Smooth muscle cell (in vitro differentiated cells): ENCODE results near the gene NAV1. TPM values are rescaled to one million over a fixed set of nuclear protein-coding genes. Genes with fewer than 3 reads are reported as not detected.
A peak's percentile ranks its signal among the peaks of the same experiment; 100 is the strongest.
"Not testable (repeated sequence)": the region's sequence is repeated elsewhere in the genome, so short reads cannot be mapped to it uniquely, and the experiment has no call there.

ENCODE experiments used
- DNase-seq: peaks from one replicate; lab custom pipeline; 2025; ENCODE audit not compliant: unreplicated experiment; lab: John Stamatoyannopoulos, UW
- H2AFZ ChIP-seq: fragments of 200-600 bp; sonication (generic); 2 replicates; pipeline ENCODE4 v1.6.0; 2016; ENCODE audit warnings: antibody characterized with exemption, low read depth, mild to moderate bottlenecking
- H3F3A ChIP-seq: fragments of 200-600 bp; sonication (generic); 2 replicates; pipeline ENCODE4 v1.6.0; 2017; ENCODE audit warnings: antibody characterized with exemption, low read depth
- H3K27ac ChIP-seq: fragments of 200-600 bp; sonication (generic); 2 replicates; pipeline ENCODE4 v1.5.1; 2016; ENCODE audit warnings: low read depth, mild to moderate bottlenecking
- H3K27me3 ChIP-seq: fragments of 200-600 bp; sonication (generic); 2 replicates; pipeline ENCODE4 v1.6.1; 2016; ENCODE audit warnings: low read depth, mild to moderate bottlenecking
- H3K36me3 ChIP-seq: fragments of 200-600 bp; sonication (generic); 2 replicates; pipeline ENCODE4 v1.5.1; 2016; ENCODE audit warnings: low read depth
- H3K4me1 ChIP-seq: fragments of 200-600 bp; sonication (generic); 2 replicates; pipeline ENCODE4 v1.5.1; 2016; ENCODE audit warnings: low read depth
- H3K4me2 ChIP-seq: fragments of 200-600 bp; sonication (generic); 2 replicates; pipeline ENCODE4 v1.6.0; 2016; ENCODE audit warnings: mild to moderate bottlenecking
- H3K4me3 ChIP-seq: fragments of 200-600 bp; sonication (generic); 2 replicates; pipeline ENCODE4 v1.5.1; 2016; ENCODE audit warnings: mild to moderate bottlenecking
- H3K79me2 ChIP-seq: fragments of 200-600 bp; sonication (generic); 2 replicates; pipeline ENCODE4 v1.6.0; 2016; ENCODE audit warnings: low read depth, mild to moderate bottlenecking
- H3K9ac ChIP-seq: fragments of 200-600 bp; sonication (generic); 2 replicates; pipeline ENCODE4 v1.6.0; 2016; ENCODE audit warnings: low read depth
- H3K9me3 ChIP-seq: fragments of 200-600 bp; sonication (generic); replicated peaks from 2 replicates; pipeline ENCODE4 v1.5.1; 2016; ENCODE audit warnings: low read depth
- H4K20me1 ChIP-seq: fragments of 200-600 bp; sonication (generic); 2 replicates; pipeline ENCODE4 v1.6.0; 2016; ENCODE audit warnings: low read depth
- CTCF ChIP-seq: fragments of 200-600 bp; sonication (generic); IDR thresholded peaks from 2 replicates; pipeline ENCODE4 v1.5.1; 2017; ENCODE audit warnings: borderline replicate concordance, mild to moderate bottlenecking, antibody characterized with exemption; ENCODE audit not compliant: insufficient read depth, poor library complexity, severe bottlenecking
- WGBS: methylation state at CpG from one replicate; pipeline ENCODE4 v1.1.7; 2016; ENCODE audit warnings: low lambda C conversion rate; 5-methylcytosine and 5-hydroxymethylcytosine counted together
- polyA plus RNA-seq: library from polyadenylated mRNA; unstranded; fragments of >200 nt; fragmentation: Nextera tagmentation; extraction: Ambion mirVana; gene quantifications from 2 replicates; pipeline ENCODE4 v1.2.1, GENCODE V29; 2016
- total RNA-seq: library from RNA; depleted of rRNA; stranded (reverse); fragments of >200 nt; gene quantifications from 2 replicates; pipeline ENCODE4 v1.2.3, GENCODE V29; 2014

Gene NAV1
- total and polyA plus RNA-seq, 2 experiments from 2014 or later = 52.3 to 71.1 TPM

GRCh38 chr1:201491896-201492511 is 46.9 kb upstream of the NAV1 start:
- no peak overlapping the region for H2AFZ ChIP-seq
- no peaks in the 10 kb centered on the region for H3K27me3 ChIP-seq
- H3K4me3 ChIP-seq = no peak overlapping the region
- peaks cover 5% of the 10 kb centered on the region for H3K36me3 ChIP-seq
- no peaks in the 10 kb centered on the region for H3K9me3 ChIP-seq
- DNase-seq = no peak
- peaks cover 28% of the 10 kb centered on the region for H3K4me1 ChIP-seq
- peaks cover 42% of the 10 kb centered on the region for H3K79me2 ChIP-seq
- H3K27ac ChIP-seq = peak overlapping the region; percentile 4
- TF ChIP-seq CTCF = no peak
- H4K20me1 ChIP-seq = peaks cover 72% of the 10 kb centered on the region
- H3K4me2 ChIP-seq = no peak overlapping the region
- no peak overlapping the region for H3K9ac ChIP-seq
- 57% methylated on average over 3 of the region's 3 CpGs for WGBS
- H3F3A ChIP-seq = peaks cover 51% of the 10 kb centered on the region

GRCh38 chr1:201493026-201493656 is 45.8 kb upstream of the NAV1 start:
- not testable (repeated sequence) for H3K36me3 ChIP-seq, H3K27me3 ChIP-seq, DNase-seq, H2AFZ ChIP-seq, H3K4me3 ChIP-seq, H3K9me3 ChIP-seq, H3K4me2 ChIP-seq, H3K9ac ChIP-seq
- Histone ChIP-seq H3K79me2 (peaks cover 52% of the 10 kb centered on the region), H3K4me1 (peaks cover 28% of the 10 kb centered on the region), H3F3A (peaks cover 45% of the 10 kb centered on the region), H4K20me1 (peaks cover 82% of the 10 kb centered on the region), H3K27ac (peak overlapping the region; percentile 82)
- 94% methylated on average over 3 of the region's 3 CpGs for WGBS

- Histone ChIP-seq H2AFZ (no peak overlapping the region), H3K4me2 (peak overlapping the region; percentile 78), H3K27ac (peak overlapping the region; percentile 82), H3K27me3 (no peaks in the 10 kb centered on the region), H3K9ac (no peak overlapping the region), H3F3A (peaks cover 42% of the 10 kb centered on the region), H3K4me3 (no peak overlapping the region), H3K4me1 (peaks cover 28% of the 10 kb centered on the region), H3K9me3 (no peaks in the 10 kb centered on the region), H3K36me3 (peaks cover 5% of the 10 kb centered on the region), H4K20me1 (peaks cover 88% of the 10 kb centered on the region), H3K79me2 (peaks cover 61% of the 10 kb centered on the region)
- 28% methylated on average over 11 of the region's 15 CpGs for WGBS
- no peak for TF ChIP-seq CTCF
- DNase-seq = no peak
These were observed 44.9 kb upstream of the NAV1 start for GRCh38 chr1:201493757-201494617.

- H3K9me3 ChIP-seq = no peaks in the 10 kb centered on the region
- H3K27me3 ChIP-seq = no peaks in the 10 kb centered on the region
- TF ChIP-seq CTCF = no peak
- peaks cover 31% of the 10 kb centered on the region for H3F3A ChIP-seq
- H3K4me2 ChIP-seq = peak overlapping the region; percentile 68
- peak overlapping the region; percentile 61 for H3K9ac ChIP-seq
- H4K20me1 ChIP-seq = peaks cover 87% of the 10 kb centered on the region
- H3K4me1 ChIP-seq = peaks cover 37% of the 10 kb centered on the region
- H2AFZ ChIP-seq = no peak overlapping the region
- H3K4me3 ChIP-seq = no peak overlapping the region
- 19% methylated on average over 11 of the region's 11 CpGs for WGBS
- peaks cover 72% of the 10 kb centered on the region for H3K79me2 ChIP-seq
- H3K36me3 ChIP-seq = peaks cover 5% of the 10 kb centered on the region
- DNase-seq = no peak
- H3K27ac ChIP-seq = peak overlapping the region; percentile 82
These were observed 43.2 kb upstream of the NAV1 start for GRCh38 chr1:201495551-201496295.
